Neural crest cell (in vitro differentiated cells): Measurements from ENCODE around the gene E4F1. TPM values are rescaled to one million over a fixed set of nuclear protein-coding genes. Genes with fewer than 3 reads are reported as not detected.

Experiments
- DNase-seq: peaks from one replicate; pipeline ENCODE4 v3.0.0; 2021; ENCODE audit warnings: low read depth, mixed read lengths, low spot score
- H3K27ac Mint-ChIP-seq: one replicate; pipeline ENCODE4 v1.8.0; 2021; ENCODE audit warnings: mild to moderate bottlenecking, mixed read lengths; ENCODE audit not compliant: unreplicated experiment
- H3K27me3 Mint-ChIP-seq: 2 replicates; pipeline ENCODE4 v1.8.0; 2021; ENCODE audit warnings: low read depth, mild to moderate bottlenecking, mixed read lengths
- H3K36me3 Mint-ChIP-seq: 2 replicates; pipeline ENCODE4 v1.8.0; 2021; ENCODE audit warnings: low read depth, mild to moderate bottlenecking, mixed read lengths
- H3K4me1 Mint-ChIP-seq: 2 replicates; pipeline ENCODE4 v1.8.0; 2021; ENCODE audit warnings: mixed read lengths
- H3K4me3 Mint-ChIP-seq: one replicate; pipeline ENCODE4 v1.8.0; 2021; ENCODE audit warnings: mild to moderate bottlenecking, mixed read lengths
- H3K9me3 Mint-ChIP-seq: 2 replicates; pipeline ENCODE4 v1.8.0; 2021; ENCODE audit warnings: mixed read lengths
- microRNA-seq: library from miRNA; unstranded; fragments of <30 nt; microRNA quantifications from one replicate; pipeline ENCODE4, GENCODE V29; 2020
- total RNA-seq: library from RNA; stranded (reverse); gene quantifications from 2 replicates; pipeline ENCODE4 v1.2.1, GENCODE V29; 2021
- TF ChIP-seq, protein P1 (sequence below): fragments of 200-600 bp; sonication (generic); conservative IDR thresholded peaks from 2 replicates; pipeline ENCODE4 v1.5.0; 2021; ENCODE audit warnings: antibody characterized with exemption, mild to moderate bottlenecking

Gene E4F1
- total RNA-seq, 1 donor from 2014 or later, result 38.9 TPM

DNA sequence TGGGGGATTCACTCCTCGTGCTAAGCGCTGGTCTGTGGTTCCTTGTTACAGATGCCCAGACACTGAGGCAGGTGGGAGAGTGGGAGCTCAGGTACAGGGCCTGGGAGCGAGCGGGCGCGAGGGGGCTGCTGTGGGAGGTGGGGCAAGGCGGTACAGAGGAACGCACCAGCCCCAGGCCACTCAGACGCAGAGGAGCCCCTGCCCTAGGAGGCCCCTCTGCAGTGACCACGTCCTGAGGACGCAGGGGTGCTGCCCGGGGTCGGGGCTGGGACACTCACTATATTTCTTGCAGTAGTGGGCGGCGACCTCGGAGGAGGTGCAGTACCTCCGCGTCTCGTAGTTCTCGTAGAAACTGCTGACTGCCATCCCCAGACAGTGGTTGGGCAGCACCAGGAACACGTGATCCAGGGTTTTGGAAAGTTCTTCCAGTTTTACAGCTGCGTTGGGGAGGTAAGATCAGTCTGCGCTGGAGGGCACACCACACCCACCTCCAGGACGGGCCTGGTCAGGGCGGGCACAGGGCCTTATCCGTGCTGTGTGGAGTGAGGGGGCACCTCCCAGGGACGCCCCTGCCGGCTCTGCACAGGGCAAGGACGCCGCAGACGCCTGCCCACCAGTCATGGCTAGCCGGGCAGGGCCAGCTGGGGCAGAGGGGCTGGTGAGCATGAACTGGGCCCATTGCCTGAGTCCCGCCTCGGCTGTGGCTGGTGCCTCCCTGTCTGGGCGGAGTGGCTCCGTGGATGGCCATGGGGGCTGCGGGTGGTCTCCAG, 60.8 kb downstream of the E4F1 start:
- Mint-ChIP-seq H3K4me1 (no peaks in the 10 kb centered on the region), H3K9me3 (no peaks in the 10 kb centered on the region), H3K27me3 (no peaks in the 10 kb centered on the region), H3K4me3 (no peak overlapping the region), H3K27ac (peak overlapping the region; percentile 68), H3K36me3 (no peaks in the 10 kb centered on the region)
- TF ChIP-seq, protein P1, sequence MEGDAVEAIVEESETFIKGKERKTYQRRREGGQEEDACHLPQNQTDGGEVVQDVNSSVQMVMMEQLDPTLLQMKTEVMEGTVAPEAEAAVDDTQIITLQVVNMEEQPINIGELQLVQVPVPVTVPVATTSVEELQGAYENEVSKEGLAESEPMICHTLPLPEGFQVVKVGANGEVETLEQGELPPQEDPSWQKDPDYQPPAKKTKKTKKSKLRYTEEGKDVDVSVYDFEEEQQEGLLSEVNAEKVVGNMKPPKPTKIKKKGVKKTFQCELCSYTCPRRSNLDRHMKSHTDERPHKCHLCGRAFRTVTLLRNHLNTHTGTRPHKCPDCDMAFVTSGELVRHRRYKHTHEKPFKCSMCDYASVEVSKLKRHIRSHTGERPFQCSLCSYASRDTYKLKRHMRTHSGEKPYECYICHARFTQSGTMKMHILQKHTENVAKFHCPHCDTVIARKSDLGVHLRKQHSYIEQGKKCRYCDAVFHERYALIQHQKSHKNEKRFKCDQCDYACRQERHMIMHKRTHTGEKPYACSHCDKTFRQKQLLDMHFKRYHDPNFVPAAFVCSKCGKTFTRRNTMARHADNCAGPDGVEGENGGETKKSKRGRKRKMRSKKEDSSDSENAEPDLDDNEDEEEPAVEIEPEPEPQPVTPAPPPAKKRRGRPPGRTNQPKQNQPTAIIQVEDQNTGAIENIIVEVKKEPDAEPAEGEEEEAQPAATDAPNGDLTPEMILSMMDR, result no peak
- no peak for DNase-seq

DNA sequence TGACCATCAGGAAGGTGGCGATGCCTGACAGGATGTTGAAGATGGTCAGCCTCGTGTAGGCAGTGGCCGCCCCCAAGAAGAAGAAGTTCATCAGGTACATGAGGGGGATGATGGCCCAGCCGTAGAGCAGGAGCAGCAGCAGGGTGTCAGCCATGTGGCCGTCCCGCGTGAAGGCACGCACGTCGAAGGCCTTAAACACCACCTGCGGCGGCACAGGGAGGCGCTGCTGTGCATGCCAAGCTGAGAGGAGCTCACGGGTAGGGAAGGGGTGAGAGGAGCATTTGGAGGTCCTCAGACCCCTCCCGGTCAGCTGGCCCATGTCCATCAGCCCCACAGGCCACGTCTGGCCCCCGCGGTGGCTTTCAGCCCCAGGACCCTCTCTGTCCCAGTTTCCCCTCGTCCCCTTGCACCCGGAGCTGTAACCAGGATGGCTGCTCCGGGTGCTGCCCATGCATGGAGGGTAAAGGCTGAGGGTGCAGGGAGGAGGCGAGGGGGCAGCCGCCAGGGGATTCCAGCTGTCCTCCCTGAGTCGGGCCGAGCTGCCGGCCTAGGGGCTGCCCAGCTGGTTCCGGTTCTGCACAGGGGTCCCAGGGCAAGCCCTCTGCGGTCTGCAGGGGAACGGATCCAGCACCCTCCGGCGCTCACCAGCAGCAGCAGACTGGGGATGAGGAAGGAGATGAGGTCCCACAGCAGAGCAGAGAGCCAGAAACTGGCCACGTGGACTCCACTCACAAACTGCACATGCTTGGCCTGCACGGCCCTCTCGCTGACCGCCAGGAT, 61.6 kb downstream of the E4F1 start:
- Mint-ChIP-seq H3K9me3 (no peaks in the 10 kb centered on the region), H3K4me3 (no peak overlapping the region), H3K27ac (no peak overlapping the region), H3K36me3 (no peaks in the 10 kb centered on the region), H3K4me1 (no peaks in the 10 kb centered on the region), H3K27me3 (no peaks in the 10 kb centered on the region)
- TF ChIP-seq, protein P1, result no peak
- DNase-seq, result no peak

Small RNAs within 50 kb of the gene (microRNA-seq; reads per million reads assigned to microRNA genes)
- gene MIR3677, result 2.4 reads per million
- not detected for gene MIR4717

Other genes with a start within 250 kb of the E4F1 start
- gene NOXO1, start 242.1 kb upstream of the E4F1 start, total RNA-seq, result 0.63 and 0.75 TPM in 2 replicates
- 42.5 and 43.3 TPM in 2 replicates for gene GFER, start 239.4 kb upstream of the E4F1 start, total RNA-seq
- 2.1 and 2.2 TPM in 2 replicates for gene SYNGR3, start 233.6 kb upstream of the E4F1 start, total RNA-seq
- gene ZNF598, start 213.8 kb upstream of the E4F1 start, total RNA-seq, result 55.7 and 62.5 TPM in 2 replicates
- 0.82 and 1.3 TPM in 2 replicates for gene NPW, start 203.8 kb upstream of the E4F1 start, total RNA-seq
- gene NHERF2, start 196.7 kb upstream of the E4F1 start, total RNA-seq, result 7.6 and 8.1 TPM in 2 replicates
- gene NTHL1, start 175.8 kb upstream of the E4F1 start, total RNA-seq, result 50.7 and 51.9 TPM in 2 replicates
- gene TSC2, start 175.6 kb upstream of the E4F1 start, total RNA-seq, result 175 and 180 TPM in 2 replicates
- 108 and 115 TPM in 2 replicates for gene PKD1, start 87.7 kb upstream of the E4F1 start, total RNA-seq
- 0.64 and 0.98 TPM in 2 replicates for gene RAB26, start 75.0 kb upstream of the E4F1 start, total RNA-seq
- 82.2 and 85.5 TPM in 2 replicates for gene TRAF7, start 67.8 kb upstream of the E4F1 start, total RNA-seq
- gene CASKIN1, start 27.0 kb upstream of the E4F1 start, total RNA-seq, result 18.9 and 20.2 TPM in 2 replicates
- 68.1 and 69.2 TPM in 2 replicates for gene MLST8, start 18.1 kb upstream of the E4F1 start, total RNA-seq
- gene BRICD5, start 12.7 kb upstream of the E4F1 start, total RNA-seq, result 31.2 and 32.0 TPM in 2 replicates
- gene PGP, start 8.8 kb upstream of the E4F1 start, total RNA-seq, result 47.3 and 50.2 TPM in 2 replicates
- gene DNASE1L2, start 12.9 kb downstream of the E4F1 start, total RNA-seq, result 1.6 and 2.6 TPM in 2 replicates
- gene ECI1, start 28.0 kb downstream of the E4F1 start, total RNA-seq, result 71.9 and 79.2 TPM in 2 replicates
- gene RNPS1, start 44.5 kb downstream of the E4F1 start, total RNA-seq, result 390 and 420 TPM in 2 replicates
- 19.6 TPM in 2 replicates for gene ABCA3, start 117.1 kb downstream of the E4F1 start, total RNA-seq
- gene CCNF, start 205.9 kb downstream of the E4F1 start, total RNA-seq, result 66.1 and 67.5 TPM in 2 replicates
- 65.1 and 66.5 TPM in 2 replicates for gene TEDC2, start 236.5 kb downstream of the E4F1 start, total RNA-seq
- gene NTN3, start 247.7 kb downstream of the E4F1 start, total RNA-seq, result 4.8 and 5.1 TPM in 2 replicates